GM18520 (cell line): Measurements from ENCODE around the gene CTSD.

Source experiments
- ATAC-seq: cut with Tn5 transposase; IDR thresholded peaks from one replicate; pipeline ENCODE4 v1.9.1; 2021; ENCODE audit not compliant: unreplicated experiment

CTSD gene

DNA sequence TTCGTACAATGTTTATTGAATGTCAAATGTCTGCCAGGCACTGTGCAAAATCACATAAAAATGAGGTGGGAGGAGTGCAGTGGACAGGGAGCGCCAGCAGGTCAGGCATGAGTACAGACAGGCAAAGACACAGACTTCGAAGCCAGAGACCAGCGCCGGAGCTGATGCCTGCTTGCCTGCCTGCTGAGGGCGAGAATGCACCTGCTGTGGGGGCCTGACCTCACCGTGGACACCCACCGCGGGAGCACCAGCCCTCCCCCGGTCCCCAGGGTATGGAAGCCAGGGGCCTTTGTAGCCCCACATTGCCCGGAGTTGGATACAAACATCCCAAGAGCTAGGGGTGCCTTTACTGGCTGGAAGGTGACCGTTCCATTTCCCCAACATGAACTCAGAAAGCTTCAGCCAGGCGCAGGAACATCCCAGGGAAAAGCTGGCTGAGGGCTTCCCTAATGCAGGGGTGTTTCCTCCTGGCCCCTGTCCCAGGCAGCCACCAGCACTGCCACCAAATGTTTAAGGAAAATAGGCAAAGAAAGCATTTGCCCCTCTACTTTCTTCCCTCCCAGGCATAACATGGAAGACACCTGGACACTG is 31.2 kb downstream of the CTSD start:
- no peak for ATAC-seq

DNA sequence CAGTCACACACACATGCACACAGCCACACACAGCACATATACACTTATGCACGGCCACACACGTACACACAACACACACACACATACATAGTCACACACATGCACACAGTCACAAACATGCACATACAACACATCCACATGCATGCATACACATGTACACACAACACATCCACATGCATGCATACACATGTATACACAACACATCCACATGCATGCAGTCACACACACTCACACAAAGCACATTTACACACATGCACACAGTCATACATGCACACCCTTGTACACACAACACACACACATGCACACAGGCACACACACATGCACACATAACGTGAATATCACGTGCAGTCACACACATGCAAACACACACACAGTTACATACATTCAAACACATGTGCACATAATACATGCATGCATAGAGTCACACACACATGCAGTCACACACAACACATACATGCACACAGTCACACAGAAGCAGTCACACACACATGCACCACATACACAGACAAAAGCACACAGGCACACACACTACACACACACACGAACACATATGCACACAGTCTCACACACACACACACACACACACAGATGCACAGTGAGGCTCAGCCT is 32.2 kb downstream of the CTSD start:
- ATAC-seq = no peak

DNA sequence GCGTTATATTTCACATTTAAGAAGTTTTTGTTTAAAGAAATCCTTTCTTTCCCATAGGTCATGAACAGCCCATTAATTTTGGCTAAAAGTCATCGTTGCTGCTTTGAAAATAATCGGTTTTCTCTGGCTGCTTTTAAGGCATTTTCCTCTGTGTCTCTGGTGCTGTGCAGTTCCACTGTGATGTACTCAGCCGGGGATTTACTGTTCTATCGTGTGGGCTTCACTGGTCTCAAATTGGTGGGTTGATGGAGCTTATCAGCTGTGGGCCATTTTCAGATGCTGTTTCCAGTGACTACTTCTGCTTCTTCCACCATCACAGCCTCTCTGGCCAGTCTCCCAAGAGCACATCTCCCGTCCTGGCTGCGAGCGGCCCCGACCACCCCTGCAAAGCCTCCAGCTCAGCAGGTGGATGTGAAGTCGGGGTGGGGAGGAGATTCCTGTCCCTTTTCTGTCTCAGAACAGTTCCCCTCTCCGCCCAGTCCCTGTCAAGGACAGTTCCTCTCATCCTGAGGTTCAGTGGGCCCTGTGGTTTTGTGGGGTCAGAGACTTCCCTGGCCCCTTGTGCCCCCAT is 33.6 kb downstream of the CTSD start:
- no peak for ATAC-seq

DNA sequence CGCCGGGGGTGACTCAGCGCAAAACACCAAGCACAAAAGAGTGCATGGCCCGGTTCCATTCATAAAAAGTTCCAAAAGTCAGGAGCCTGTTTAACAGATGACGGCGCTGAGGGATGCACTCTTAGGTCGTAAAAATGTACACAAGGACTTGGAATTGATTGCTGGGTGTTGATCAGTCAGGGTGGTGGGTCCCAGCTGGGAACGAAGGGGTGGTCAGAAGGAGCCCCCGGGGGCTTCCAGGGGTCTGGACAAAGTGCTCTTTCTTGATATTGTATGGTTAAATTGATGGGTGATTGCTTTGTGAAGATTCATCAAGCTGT is 34.1 kb downstream of the CTSD start:
- no peak for ATAC-seq

DNA sequence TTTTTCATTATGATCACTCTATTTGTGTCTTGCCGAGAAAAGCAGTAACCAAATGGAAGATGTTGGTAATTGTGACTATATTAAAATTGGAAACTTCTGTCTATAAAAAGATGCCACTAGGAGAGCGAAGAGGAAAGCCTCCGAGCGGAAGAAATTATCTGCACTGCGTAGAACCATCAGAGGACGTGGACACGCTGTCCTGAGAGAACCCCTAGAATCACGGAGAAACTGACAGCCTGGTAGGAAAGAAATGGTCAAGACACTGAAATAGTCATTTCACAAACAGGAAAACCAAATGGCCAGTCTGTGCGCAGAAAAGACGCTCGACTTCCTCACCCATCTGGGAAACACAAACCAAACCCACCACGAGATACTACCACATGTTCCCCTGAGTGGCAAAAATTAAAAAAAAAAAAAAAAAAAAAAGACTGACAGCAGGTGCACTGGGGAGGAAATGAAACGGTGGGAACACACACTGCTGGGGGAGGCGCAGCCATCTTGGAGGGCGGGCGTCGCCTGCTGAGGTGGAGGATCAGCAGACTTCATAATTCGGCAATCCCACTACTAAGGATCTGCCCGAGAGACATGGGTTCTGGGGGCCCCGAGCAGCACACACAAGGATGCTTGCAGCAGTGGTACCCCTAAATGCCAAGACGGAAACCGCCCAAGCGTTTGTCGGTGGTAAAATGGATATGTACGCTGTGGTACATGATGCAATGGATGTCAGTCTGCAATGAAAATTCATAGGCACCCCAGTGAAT is 34.6 kb downstream of the CTSD start:
- ATAC-seq = no peak

DNA sequence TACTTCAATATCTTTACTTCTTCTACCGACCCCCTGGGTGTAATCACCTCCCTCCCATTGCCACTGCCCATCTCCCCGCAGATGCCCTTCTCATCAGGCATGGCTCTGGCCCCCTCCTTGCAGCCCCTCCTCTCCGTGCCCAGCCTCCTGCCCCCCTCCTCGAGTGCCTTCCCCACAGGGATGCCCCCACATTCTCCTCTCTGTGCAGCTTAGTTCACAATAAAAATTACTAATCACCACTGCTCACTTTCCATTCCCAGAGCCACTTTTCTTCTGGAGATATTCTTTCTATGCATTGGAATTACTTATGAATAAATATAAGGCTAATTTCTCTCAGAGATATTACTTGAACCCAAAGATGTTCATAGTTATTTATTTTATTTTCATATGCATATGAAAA is 35.4 kb downstream of the CTSD start:
- ATAC-seq = no peak

DNA sequence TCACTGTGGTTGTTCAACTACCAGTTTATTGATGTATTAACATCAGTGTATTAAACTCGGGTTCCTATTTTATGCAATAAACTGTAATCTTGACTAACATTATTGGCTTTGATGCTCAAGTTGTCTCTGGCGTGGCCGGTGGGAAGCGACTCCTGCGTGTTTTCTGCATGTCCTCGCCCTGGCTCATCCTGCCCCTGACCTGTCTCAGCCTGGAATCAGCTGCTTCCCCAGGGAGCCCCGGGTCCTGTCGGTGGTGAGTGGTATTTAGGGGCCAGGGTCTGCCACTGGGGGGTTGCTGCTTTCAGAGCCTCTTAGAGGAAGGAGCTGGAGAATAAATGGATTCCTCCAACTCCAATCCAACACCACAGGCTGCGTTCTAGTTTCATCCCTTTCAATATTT is 35.9 kb downstream of the CTSD start:
- ATAC-seq = no peak

DNA sequence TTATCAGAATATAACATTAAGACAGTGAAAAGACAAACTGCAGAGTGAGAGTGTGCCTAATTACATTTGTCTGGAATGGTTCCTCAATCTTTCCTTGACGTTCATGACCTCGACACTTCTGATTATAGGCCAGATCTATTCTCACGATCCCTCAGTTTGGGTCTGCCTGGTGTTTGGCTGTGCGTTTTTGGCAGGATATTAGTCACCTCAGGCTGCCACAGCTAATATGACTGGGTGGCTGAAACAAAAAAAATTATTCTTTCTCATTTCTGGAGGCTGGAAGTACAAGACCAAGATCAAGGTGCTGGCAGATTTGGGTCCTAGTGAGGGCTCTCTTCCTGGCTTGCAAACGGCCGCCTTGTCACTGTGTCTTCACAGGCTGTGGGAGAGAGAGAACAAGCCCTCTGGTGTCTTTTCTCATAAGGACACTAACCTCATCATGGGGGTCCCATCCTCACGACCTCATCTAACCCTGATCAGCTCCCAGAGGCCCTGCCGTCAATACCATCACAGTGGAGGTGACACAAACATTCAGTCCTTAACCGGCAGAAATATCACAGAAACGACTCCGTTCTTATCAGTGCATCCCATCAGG is 36.5 kb downstream of the CTSD start:
- ATAC-seq = no peak

DNA sequence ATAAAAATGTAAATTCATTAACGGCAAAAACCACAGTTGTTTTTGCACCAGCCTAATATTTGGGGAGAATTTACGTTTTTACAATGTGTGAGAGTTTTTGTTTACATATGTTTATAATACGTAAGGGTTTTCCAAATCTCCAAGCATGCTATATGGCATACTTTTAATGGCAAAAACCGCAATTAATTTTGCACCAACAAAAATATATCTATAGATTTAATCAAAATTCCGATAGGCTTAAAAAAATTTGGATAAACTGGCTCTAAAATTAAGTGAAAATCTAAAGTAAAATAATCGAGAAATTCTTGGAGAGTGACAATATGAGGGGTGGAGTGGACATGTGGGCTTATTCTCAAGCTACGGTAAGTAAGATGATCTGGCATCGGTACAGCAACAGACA is 43.9 kb downstream of the CTSD start:
- ATAC-seq = no peak

DNA sequence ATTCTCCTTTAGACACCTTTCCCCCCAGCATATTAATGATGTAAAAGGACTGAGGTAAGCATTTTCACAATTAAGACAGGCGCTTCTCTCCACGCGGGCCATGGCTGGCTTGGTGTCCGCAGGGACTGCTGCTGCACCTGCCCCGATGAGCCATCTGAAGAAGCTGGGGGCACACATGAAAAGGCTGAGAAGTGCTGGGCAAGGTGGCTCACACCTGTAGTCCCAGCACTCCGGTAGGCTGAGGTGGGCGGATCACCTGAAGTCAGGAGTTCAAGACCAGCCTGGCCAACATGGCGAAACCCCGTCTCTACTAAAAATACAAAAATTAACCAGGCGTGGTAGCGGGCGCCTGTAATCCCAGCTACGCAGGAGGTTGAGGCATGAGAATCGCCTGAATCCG is 45.4 kb downstream of the CTSD start:
- ATAC-seq = no peak

DNA sequence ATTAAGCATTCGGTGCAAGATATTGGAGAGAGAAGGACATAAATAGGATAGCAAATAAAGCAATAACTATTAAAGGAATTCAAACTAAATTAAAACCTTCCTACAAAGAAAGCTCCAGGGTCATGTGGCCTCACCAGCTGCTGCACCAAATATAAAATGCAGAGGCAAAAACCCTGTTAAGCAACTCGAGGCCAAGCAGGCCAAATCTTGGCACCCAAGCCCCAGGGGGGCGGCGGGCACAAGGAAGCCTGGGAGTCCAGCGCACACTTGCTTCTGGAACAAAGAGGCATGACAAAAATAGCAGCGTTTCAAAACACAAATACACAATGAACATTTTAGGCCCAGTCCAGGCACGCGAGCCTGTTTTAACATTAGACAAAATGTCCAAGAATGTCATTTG is 46.0 kb downstream of the CTSD start:
- ATAC-seq = no peak

DNA sequence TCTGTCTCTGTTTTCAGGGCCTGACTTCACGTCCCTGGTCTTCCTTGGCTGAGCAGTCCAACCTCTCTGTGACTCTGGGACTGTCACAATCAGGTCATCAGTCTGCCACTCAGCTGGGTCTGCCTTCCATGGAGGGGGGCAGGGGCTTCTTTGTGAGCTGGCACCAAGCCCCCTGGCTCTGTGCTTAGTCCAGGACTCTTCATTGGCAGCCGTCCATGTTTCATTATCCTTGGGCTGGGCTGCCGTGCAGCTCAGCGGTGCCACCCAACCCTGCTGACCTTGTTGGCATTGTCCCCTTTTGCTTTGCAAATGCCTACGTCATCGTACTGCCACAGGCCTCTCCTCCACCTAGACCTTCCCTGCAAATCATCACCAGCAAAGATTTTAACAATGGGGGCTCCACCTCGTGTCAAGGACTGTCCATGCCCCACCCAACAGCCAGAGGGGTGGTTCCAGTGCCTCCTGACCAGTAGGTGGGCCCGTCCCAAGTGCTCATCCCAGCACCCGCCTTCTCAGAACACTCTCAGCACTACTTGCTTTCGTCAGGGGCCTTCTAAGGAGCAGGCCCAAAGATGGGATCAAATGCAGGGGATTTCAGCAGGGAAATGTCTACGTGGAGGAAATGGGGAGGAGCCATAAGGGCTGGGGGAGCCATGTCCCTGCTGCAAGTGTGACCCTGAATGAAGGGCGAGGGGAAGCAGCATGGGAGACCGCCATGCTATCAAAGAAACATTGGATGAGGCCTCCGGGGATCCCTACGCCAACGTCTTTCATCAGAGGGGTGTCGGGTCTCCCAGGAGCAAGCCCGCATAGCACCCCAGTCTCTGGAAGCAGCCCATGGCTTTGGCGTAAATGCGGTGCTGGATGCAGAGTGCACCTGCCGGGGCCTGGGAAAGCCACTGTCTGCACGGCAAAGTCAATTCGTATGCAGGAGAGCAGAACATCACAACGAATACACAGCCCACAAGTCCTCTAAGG is 48.5 kb downstream of the CTSD start:
- ATAC-seq = no peak

DNA sequence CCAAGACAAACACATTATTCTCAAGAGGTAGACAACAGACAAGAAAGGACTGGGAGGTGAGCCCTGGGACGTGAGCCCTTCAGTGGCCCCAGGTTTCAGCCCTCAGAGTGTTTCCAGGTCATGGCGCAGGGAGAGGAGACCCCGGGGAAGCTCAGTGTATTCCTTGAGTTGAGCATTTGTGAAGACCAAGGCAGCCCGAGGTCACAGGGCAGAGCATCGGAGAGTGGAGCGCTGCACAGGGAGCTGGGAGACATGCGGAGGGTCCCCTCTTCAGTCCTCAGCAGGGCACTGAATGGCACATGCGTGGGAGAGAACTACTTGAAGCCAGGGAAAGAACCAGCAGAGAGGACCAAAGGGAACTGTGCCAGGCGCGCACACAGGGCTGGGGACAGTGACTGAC is 55.0 kb downstream of the CTSD start:
- no peak for ATAC-seq

DNA sequence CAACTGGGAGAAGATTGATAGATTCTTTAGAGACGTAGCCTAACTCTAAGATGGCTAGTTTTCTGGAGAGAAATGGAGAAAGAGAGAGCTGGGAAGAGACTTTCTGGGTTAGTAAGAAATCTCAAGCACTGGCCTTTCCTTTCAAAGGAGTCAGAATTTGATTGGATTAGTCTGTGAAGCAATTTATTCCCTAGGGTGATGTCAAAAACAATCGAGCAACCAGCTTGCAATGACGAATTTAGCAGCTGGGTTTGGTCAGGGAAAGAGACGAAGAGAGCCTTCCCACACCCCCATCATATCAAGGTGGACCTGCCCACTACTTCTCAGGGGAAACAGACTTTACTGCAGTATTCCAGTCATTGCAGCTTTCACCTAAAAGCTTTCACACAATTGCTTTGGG is 56.0 kb downstream of the CTSD start:
- ATAC-seq = no peak

DNA sequence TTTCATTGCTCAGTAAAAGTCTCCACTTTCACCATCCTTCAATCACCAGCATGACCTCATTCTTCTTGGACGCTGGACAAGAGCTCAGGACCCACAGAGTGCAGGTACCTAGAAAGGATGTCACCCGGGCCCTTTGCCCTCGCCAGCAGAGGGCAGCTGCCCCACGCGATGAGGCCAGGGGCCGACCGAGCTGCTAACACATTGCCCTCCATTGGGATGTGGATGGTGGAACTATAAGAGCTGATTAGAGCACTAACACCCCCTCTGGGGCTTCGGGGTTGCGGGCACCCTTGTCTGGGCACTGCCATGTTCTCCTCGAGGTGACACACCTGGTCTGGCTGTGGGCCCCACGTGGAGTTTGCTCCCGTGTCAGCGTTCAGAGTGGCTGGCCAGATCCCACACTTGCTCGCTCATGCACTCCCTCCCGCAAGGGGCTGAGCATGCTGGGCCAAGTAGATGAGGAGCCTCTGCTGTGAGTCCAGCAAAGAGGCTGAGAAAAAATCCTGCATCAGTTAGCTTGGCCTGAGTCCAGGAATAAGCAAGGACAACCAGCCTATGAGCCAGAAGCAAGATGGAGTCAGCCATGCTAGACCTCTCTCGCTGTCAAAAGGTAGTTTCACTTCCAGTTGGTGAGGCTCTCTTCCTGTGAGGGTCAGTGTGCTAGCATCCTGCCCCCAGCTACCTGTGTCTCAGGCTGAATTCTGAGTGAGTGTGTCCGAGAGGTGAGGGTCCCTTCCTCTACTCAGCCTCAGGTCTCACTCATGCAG is 56.9 kb downstream of the CTSD start:
- ATAC-seq = no peak

DNA sequence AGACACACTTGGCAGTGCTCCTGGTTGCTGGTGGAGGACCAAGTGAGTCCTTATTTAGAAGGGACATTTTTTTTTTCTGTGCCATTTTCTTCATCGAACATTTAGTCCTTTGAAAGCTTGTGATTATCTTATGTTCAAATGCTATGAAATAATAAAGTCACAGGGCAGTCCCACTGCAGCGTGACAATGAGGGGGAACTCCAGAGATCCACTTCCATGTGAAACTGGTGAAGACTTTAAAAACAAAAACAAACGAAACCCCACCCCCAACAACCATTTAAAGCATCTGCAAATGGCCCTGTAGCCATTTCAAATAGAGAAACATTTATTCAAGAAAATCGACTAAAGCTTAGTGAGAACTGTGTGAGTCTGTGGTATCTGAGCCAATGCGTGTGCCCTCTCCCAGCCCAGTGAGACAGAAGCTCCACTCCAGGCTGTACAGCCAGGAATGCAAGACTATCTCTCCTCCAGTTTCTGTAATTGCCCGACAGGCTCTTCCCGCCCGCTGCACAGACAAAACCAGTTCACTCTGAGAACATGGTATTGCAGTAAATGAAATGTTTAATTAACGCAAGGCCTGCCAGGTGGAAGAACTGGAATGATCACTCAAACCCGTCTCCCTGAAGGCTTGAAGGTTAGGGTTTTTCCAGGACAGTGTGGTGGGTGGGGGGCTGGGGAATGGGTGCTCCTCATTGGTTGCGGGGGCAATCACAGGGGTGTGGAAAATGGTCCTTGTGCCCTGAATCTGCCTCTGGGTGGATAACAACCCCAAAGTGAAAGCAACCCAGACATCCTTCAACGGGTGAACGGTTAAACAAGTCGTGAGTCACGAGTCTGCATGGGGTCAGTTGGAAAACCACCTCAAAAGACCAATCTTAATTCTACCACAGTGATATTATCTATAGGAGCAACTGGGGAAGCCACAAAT is 58.3 kb downstream of the CTSD start:
- no peak for ATAC-seq

DNA sequence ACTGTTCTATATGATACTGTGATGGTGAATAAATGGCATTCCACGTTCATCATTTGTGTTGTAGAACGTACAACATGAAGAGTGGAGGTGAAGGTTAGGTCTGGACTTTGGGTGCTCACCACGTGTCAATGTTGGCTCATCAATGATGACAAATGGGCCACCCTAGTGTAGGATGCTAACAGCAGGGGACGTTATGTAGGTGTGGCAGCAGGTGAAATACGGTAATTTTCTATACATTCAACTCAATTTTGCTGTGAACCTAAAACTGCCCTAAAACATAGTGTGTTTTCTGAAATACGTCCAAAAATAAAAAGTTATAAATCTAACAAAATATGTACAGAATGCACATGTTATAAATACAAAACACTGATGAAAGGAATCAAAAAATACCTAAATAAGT is 60.6 kb downstream of the CTSD start:
- ATAC-seq = no peak
